ENCODE measurements around the gene TMEM238.

The TMEM238 gene

GRCh38 chr19:55341171-55341588 lies 42.9 kb downstream of the TMEM238 start:
- TF ChIP-seq CTCF (IDR thresholded peaks at IDR 0.05; ENCODE audit: low read depth, low read length), result no peak
- no peaks in the 10 kb centered on the region for H3K27me3 ChIP-seq (ENCODE audit: insufficient read depth, low read depth, severe bottlenecking)
- peak overlapping the region; percentile 93 for H3K4me3 ChIP-seq (ENCODE audit: low read depth, low read length)
- H3K9me3 ChIP-seq (ENCODE audit: severe bottlenecking), result no peaks in the 10 kb centered on the region
- H3K27ac ChIP-seq, result peak overlapping the region; percentile 89
- DNase-seq, result peak; percentile 93
- H3K36me3 ChIP-seq, result peaks cover 39% of the 10 kb centered on the region

GRCh38 chr19:55340784-55341147 lies 43.3 kb downstream of the TMEM238 start:
- peak; percentile 60 for DNase-seq
- H3K27me3 ChIP-seq (ENCODE audit: insufficient read depth, low read depth, severe bottlenecking), result no peaks in the 10 kb centered on the region
- peaks cover 35% of the 10 kb centered on the region for H3K36me3 ChIP-seq
- H3K27ac ChIP-seq, result peak overlapping the region; percentile 89
- H3K4me3 ChIP-seq (ENCODE audit: low read depth, low read length), result peak overlapping the region; percentile 93
- no peaks in the 10 kb centered on the region for H3K9me3 ChIP-seq (ENCODE audit: severe bottlenecking)
- TF ChIP-seq CTCF (IDR thresholded peaks at IDR 0.05; ENCODE audit: low read depth, low read length), result no peak

GRCh38 chr19:55339889-55340783 lies 44.0 kb downstream of the TMEM238 start:
- no peak for TF ChIP-seq CTCF (IDR thresholded peaks at IDR 0.05; ENCODE audit: low read depth, low read length)
- Histone ChIP-seq H3K27ac (peak overlapping the region; percentile 89), H3K36me3 (peaks cover 33% of the 10 kb centered on the region), H3K27me3 (ENCODE audit: insufficient read depth, low read depth, severe bottlenecking) (no peaks in the 10 kb centered on the region), H3K4me3 (ENCODE audit: low read depth, low read length) (peak overlapping the region; percentile 93), H3K9me3 (ENCODE audit: severe bottlenecking) (no peaks in the 10 kb centered on the region)
- peak; percentile 37 for DNase-seq

GRCh38 chr19:55339105-55339888 lies 44.8 kb downstream of the TMEM238 start, which contains the start of gene KMT5C:
TSS of gene KMT5C (plus strand) at chr19:55339876. CDS start at chr19:55341937, 2,061 bp downstream.
- peaks cover 25% of the 10 kb centered on the region for H3K36me3 ChIP-seq
- peak within 1 kb of the TSS; percentile 95 for H3K27ac ChIP-seq
- DNase-seq, result peak; percentile 100
- H3K4me3 ChIP-seq (ENCODE audit: low read depth, low read length), result peak within 1 kb of the TSS; percentile 93
- no peak for TF ChIP-seq CTCF (IDR thresholded peaks at IDR 0.05; ENCODE audit: low read depth, low read length)
- H3K9me3 ChIP-seq (ENCODE audit: severe bottlenecking), result no peaks in the 10 kb centered on the region
- H3K27me3 ChIP-seq (ENCODE audit: insufficient read depth, low read depth, severe bottlenecking), result no peaks in the 10 kb centered on the region

GRCh38 chr19:55336101-55336500 lies 48.0 kb downstream of the TMEM238 start:
- Histone ChIP-seq H3K36me3 (no peaks in the 10 kb centered on the region), H3K27me3 (ENCODE audit: insufficient read depth, low read depth, severe bottlenecking) (no peaks in the 10 kb centered on the region), H3K27ac (no peak overlapping the region), H3K4me3 (ENCODE audit: low read depth, low read length) (no peak overlapping the region), H3K9me3 (ENCODE audit: severe bottlenecking) (no peaks in the 10 kb centered on the region)
- no peak for DNase-seq
- no peak for TF ChIP-seq CTCF (IDR thresholded peaks at IDR 0.05; ENCODE audit: low read depth, low read length)
